PFSK-1 (cell line): Measurements from ENCODE around the gene PRR11.

Source experiments
- FOXP2 ChIP-seq: optimal IDR thresholded peaks from 2 replicates; pipeline ENCODE3; 2011; ENCODE audit warnings: borderline replicate concordance, control low read depth, inconsistent platforms; ENCODE audit not compliant: insufficient read depth; ENCODE audit errors: extremely low read length, extremely low read depth
- POLR2AphosphoS5 ChIP-seq: IDR thresholded peaks from 2 replicates; pipeline ENCODE4 v1.6.1; 2012; ENCODE audit warnings: low read depth, mild to moderate bottlenecking, control low read depth, low read length, moderate library complexity
- SIN3A ChIP-seq: IDR thresholded peaks from 2 replicates; pipeline ENCODE4 v1.6.1; 2012; ENCODE audit warnings: mild to moderate bottlenecking, low read length, moderate library complexity, borderline replicate concordance; ENCODE audit not compliant: insufficient read depth
- TAF1 ChIP-seq: IDR thresholded peaks from 2 replicates; pipeline ENCODE4 v1.6.1; 2012; ENCODE audit warnings: low read length, control low read depth, borderline replicate concordance; ENCODE audit not compliant: insufficient read depth
- TF ChIP-seq, protein P1 (sequence below), 2 experiments: IDR thresholded peaks; 2 replicates each; pipeline versions ENCODE4 v1.6.1 to v1.8.0; 2011 to 2012; ENCODE audit warnings: low read depth in 2 of 2, low read length in 2 of 2, control low read depth in 1 of 2, inconsistent platforms in 1 of 2, mild to moderate bottlenecking in 1 of 2, moderate library complexity in 1 of 2; ENCODE audit not compliant: insufficient read depth in 1 of 2

The PRR11 gene

GRCh38 chr17:59108400-59109102 lies 47.0 kb upstream of the PRR11 start:
- no peak for TF ChIP-seq TAF1
- no peak for TF ChIP-seq POLR2AphosphoS5
- TF ChIP-seq SIN3A, result no peak
- TF ChIP-seq FOXP2, result no peak
- TF ChIP-seq, protein P1, sequence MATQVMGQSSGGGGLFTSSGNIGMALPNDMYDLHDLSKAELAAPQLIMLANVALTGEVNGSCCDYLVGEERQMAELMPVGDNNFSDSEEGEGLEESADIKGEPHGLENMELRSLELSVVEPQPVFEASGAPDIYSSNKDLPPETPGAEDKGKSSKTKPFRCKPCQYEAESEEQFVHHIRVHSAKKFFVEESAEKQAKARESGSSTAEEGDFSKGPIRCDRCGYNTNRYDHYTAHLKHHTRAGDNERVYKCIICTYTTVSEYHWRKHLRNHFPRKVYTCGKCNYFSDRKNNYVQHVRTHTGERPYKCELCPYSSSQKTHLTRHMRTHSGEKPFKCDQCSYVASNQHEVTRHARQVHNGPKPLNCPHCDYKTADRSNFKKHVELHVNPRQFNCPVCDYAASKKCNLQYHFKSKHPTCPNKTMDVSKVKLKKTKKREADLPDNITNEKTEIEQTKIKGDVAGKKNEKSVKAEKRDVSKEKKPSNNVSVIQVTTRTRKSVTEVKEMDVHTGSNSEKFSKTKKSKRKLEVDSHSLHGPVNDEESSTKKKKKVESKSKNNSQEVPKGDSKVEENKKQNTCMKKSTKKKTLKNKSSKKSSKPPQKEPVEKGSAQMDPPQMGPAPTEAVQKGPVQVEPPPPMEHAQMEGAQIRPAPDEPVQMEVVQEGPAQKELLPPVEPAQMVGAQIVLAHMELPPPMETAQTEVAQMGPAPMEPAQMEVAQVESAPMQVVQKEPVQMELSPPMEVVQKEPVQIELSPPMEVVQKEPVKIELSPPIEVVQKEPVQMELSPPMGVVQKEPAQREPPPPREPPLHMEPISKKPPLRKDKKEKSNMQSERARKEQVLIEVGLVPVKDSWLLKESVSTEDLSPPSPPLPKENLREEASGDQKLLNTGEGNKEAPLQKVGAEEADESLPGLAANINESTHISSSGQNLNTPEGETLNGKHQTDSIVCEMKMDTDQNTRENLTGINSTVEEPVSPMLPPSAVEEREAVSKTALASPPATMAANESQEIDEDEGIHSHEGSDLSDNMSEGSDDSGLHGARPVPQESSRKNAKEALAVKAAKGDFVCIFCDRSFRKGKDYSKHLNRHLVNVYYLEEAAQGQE (IDR thresholded peaks at IDR 0.05; ENCODE audit: insufficient read depth in 1 of 2, low read depth in 2 of 2, low read length in 2 of 2), result no peak

GRCh38 chr17:59110973-59111372 lies 44.6 kb upstream of the PRR11 start:
- no peak for TF ChIP-seq FOXP2
- no peak for TF ChIP-seq POLR2AphosphoS5
- TF ChIP-seq SIN3A, result no peak
- TF ChIP-seq, protein P1 (IDR thresholded peaks at IDR 0.05; ENCODE audit: insufficient read depth in 1 of 2, low read depth in 2 of 2, low read length in 2 of 2), result no peak
- TF ChIP-seq TAF1, result no peak

DNA sequence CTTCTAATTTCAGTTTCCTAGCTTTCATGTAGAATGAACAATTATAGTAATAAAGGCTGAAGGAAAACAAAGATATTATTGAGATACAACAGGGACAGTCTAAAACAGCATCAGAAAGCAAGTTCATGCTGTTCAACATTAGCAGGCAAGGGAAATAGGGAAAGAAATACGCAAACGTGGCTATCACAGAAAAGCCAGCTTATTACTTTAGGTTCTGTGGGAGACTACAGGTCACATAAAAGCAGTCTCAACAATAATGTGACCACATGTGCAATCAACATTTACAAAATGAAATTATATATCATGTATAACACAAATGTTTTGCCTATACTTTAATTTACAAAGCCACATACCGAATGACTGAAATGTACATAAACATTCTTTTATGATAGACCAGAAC lies 44.0 kb upstream of the PRR11 start:
- TF ChIP-seq, protein P1 (IDR thresholded peaks at IDR 0.05; ENCODE audit: insufficient read depth in 1 of 2, low read depth in 2 of 2, low read length in 2 of 2), result no peak
- TF ChIP-seq SIN3A, result no peak
- TF ChIP-seq FOXP2, result no peak
- TF ChIP-seq TAF1, result no peak
- TF ChIP-seq POLR2AphosphoS5, result no peak

GRCh38 chr17:59115474-59115873 lies 40.1 kb upstream of the PRR11 start:
- TF ChIP-seq POLR2AphosphoS5 (no peak), SIN3A (no peak), TAF1 (no peak), FOXP2 (no peak)
- TF ChIP-seq, protein P1 (IDR thresholded peaks at IDR 0.05; ENCODE audit: insufficient read depth in 1 of 2, low read depth in 2 of 2, low read length in 2 of 2), result no peak
